GM21528 (cell line): ENCODE data around the gene TYROBP.
"Not testable (repeated sequence)": the region's sequence is repeated elsewhere in the genome, so short reads cannot be mapped to it uniquely, and the experiment has no call there.

Source experiments
- ATAC-seq: cut with Tn5 transposase; IDR thresholded peaks from one replicate; pipeline ENCODE4 v1.9.1; 2021; ENCODE audit warnings: mild to moderate bottlenecking, moderate library complexity; ENCODE audit not compliant: unreplicated experiment, low FRiP score

Gene TYROBP

GRCh38 chr19:35879068-35879467 lies 29.0 kb downstream of the TYROBP start:
- no peak for ATAC-seq

GRCh38 chr19:35874392-35874930 lies 33.6 kb downstream of the TYROBP start:
- ATAC-seq = no peak

- ATAC-seq = no peak
Measured at GRCh38 chr19:35872180-35872579, 35.9 kb downstream of the TYROBP start.

GRCh38 chr19:35871611-35872010 lies 36.5 kb downstream of the TYROBP start:
- no peak for ATAC-seq

- ATAC-seq = no peak
Measured at GRCh38 chr19:35870798-35871197, 37.3 kb downstream of the TYROBP start.

GRCh38 chr19:35870124-35870736 lies 37.9 kb downstream of the TYROBP start:
- not testable (repeated sequence) for ATAC-seq

GRCh38 chr19:35869327-35870123 lies 38.6 kb downstream of the TYROBP start:
- peak; percentile 51 for ATAC-seq

- no peak for ATAC-seq
Measured at GRCh38 chr19:35868823-35869326, 39.2 kb downstream of the TYROBP start.

- no peak for ATAC-seq
Measured at GRCh38 chr19:35868172-35868822, 39.8 kb downstream of the TYROBP start, which contains the start of gene APLP1. APLP1 (plus strand) TSS chr19:35868574; CDS start chr19:35868637, 63 bp downstream.

GRCh38 chr19:35863018-35863417 lies 45.1 kb downstream of the TYROBP start:
- ATAC-seq = no peak

GRCh38 chr19:35862528-35862927 lies 45.6 kb downstream of the TYROBP start:
- no peak for ATAC-seq

- no peak for ATAC-seq
Measured at GRCh38 chr19:35861640-35862160, 46.4 kb downstream of the TYROBP start.

GRCh38 chr19:35860818-35861639 lies 47.1 kb downstream of the TYROBP start:
- ATAC-seq = no peak

GRCh38 chr19:35860436-35860817 lies 47.7 kb downstream of the TYROBP start:
- ATAC-seq = no peak

- no peak for ATAC-seq
Measured at GRCh38 chr19:35859414-35859813, 48.7 kb downstream of the TYROBP start.

GRCh38 chr19:35858311-35858710 lies 49.8 kb downstream of the TYROBP start:
- ATAC-seq = no peak

GRCh38 chr19:35856546-35857149 lies 51.4 kb downstream of the TYROBP start, which contains the start of gene KIRREL2:
KIRREL2 (plus strand) TSS chr19:35856911; CDS start chr19:35857120, 209 bp downstream.
- ATAC-seq = no peak
